Smooth muscle cell (in vitro differentiated cells): Measurements from ENCODE around the gene SYNJ2. TPM values are rescaled to one million over a fixed set of nuclear protein-coding genes. Genes with fewer than 3 reads are reported as not detected.
A peak's percentile ranks its signal among the peaks of the same experiment; 100 is the strongest.

Source experiments
- DNase-seq: peaks from one replicate; lab custom pipeline; 2025; ENCODE audit not compliant: unreplicated experiment; lab: John Stamatoyannopoulos, UW
- H2AFZ ChIP-seq: fragments of 200-600 bp; sonication (generic); 2 replicates; pipeline ENCODE4 v1.6.0; 2016; ENCODE audit warnings: antibody characterized with exemption, low read depth, mild to moderate bottlenecking
- H3F3A ChIP-seq: fragments of 200-600 bp; sonication (generic); 2 replicates; pipeline ENCODE4 v1.6.0; 2017; ENCODE audit warnings: antibody characterized with exemption, low read depth
- H3K27ac ChIP-seq: fragments of 200-600 bp; sonication (generic); 2 replicates; pipeline ENCODE4 v1.5.1; 2016; ENCODE audit warnings: low read depth, mild to moderate bottlenecking
- H3K27me3 ChIP-seq: fragments of 200-600 bp; sonication (generic); 2 replicates; pipeline ENCODE4 v1.6.1; 2016; ENCODE audit warnings: low read depth, mild to moderate bottlenecking
- H3K36me3 ChIP-seq: fragments of 200-600 bp; sonication (generic); 2 replicates; pipeline ENCODE4 v1.5.1; 2016; ENCODE audit warnings: low read depth
- H3K4me1 ChIP-seq: fragments of 200-600 bp; sonication (generic); 2 replicates; pipeline ENCODE4 v1.5.1; 2016; ENCODE audit warnings: low read depth
- H3K4me2 ChIP-seq: fragments of 200-600 bp; sonication (generic); 2 replicates; pipeline ENCODE4 v1.6.0; 2016; ENCODE audit warnings: mild to moderate bottlenecking
- H3K4me3 ChIP-seq: fragments of 200-600 bp; sonication (generic); 2 replicates; pipeline ENCODE4 v1.5.1; 2016; ENCODE audit warnings: mild to moderate bottlenecking
- H3K79me2 ChIP-seq: fragments of 200-600 bp; sonication (generic); 2 replicates; pipeline ENCODE4 v1.6.0; 2016; ENCODE audit warnings: low read depth, mild to moderate bottlenecking
- H3K9ac ChIP-seq: fragments of 200-600 bp; sonication (generic); 2 replicates; pipeline ENCODE4 v1.6.0; 2016; ENCODE audit warnings: low read depth
- H3K9me3 ChIP-seq: fragments of 200-600 bp; sonication (generic); replicated peaks from 2 replicates; pipeline ENCODE4 v1.5.1; 2016; ENCODE audit warnings: low read depth
- H4K20me1 ChIP-seq: fragments of 200-600 bp; sonication (generic); 2 replicates; pipeline ENCODE4 v1.6.0; 2016; ENCODE audit warnings: low read depth
- WGBS: methylation state at CpG from one replicate; pipeline ENCODE4 v1.1.7; 2016; ENCODE audit warnings: low lambda C conversion rate; 5-methylcytosine and 5-hydroxymethylcytosine counted together
- polyA plus RNA-seq: library from polyadenylated mRNA; unstranded; fragments of >200 nt; fragmentation: Nextera tagmentation; extraction: Ambion mirVana; gene quantifications from 2 replicates; pipeline ENCODE4 v1.2.1, GENCODE V29; 2016
- total RNA-seq: library from RNA; depleted of rRNA; stranded (reverse); fragments of >200 nt; gene quantifications from 2 replicates; pipeline ENCODE4 v1.2.3, GENCODE V29; 2014
- TF ChIP-seq, protein P1 (sequence below): fragments of 200-600 bp; sonication (generic); IDR thresholded peaks from 2 replicates; pipeline ENCODE4 v1.5.1; 2017; ENCODE audit warnings: borderline replicate concordance, mild to moderate bottlenecking, antibody characterized with exemption; ENCODE audit not compliant: insufficient read depth, poor library complexity, severe bottlenecking

SYNJ2 gene
- total and polyA plus RNA-seq, 2 experiments from 2014 or later, result 6.0 to 6.1 TPM

DNA sequence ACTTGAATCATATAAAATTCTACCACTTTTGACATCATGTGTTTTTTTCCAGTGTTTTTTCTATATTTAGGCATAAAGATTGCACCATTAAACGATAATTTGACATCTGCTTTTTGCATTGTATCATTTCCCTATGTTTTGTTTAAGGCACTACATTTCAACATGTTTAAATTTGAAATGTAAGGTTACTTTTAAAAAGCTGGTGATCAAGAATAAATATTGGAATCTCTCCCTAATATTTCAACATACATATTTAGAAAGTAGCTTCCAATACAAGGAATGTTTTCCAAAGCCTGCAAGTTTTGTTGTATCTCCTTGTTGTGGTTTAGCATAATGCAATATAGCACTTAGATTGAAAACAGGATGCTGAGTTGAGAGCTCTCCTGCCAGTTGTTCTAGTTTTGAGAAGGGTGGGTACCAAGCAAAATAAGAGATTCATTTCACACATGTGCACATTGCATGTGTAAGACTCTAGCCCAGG is 76.5 kb downstream of the SYNJ2 start:
- no peaks in the 10 kb centered on the region for H4K20me1 ChIP-seq
- H3K27me3 ChIP-seq, result no peaks in the 10 kb centered on the region
- peaks cover 6% of the 10 kb centered on the region for H3F3A ChIP-seq
- H3K79me2 ChIP-seq, result no peaks in the 10 kb centered on the region
- no peak overlapping the region for H2AFZ ChIP-seq
- H3K9ac ChIP-seq, result peak overlapping the region; percentile 44
- no peaks in the 10 kb centered on the region for H3K9me3 ChIP-seq
- no peaks in the 10 kb centered on the region for H3K36me3 ChIP-seq
- TF ChIP-seq, protein P1, sequence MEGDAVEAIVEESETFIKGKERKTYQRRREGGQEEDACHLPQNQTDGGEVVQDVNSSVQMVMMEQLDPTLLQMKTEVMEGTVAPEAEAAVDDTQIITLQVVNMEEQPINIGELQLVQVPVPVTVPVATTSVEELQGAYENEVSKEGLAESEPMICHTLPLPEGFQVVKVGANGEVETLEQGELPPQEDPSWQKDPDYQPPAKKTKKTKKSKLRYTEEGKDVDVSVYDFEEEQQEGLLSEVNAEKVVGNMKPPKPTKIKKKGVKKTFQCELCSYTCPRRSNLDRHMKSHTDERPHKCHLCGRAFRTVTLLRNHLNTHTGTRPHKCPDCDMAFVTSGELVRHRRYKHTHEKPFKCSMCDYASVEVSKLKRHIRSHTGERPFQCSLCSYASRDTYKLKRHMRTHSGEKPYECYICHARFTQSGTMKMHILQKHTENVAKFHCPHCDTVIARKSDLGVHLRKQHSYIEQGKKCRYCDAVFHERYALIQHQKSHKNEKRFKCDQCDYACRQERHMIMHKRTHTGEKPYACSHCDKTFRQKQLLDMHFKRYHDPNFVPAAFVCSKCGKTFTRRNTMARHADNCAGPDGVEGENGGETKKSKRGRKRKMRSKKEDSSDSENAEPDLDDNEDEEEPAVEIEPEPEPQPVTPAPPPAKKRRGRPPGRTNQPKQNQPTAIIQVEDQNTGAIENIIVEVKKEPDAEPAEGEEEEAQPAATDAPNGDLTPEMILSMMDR, result no peak
- no peak overlapping the region for H3K4me3 ChIP-seq
- H3K4me1 ChIP-seq, result no peaks in the 10 kb centered on the region
- H3K4me2 ChIP-seq, result peak overlapping the region; percentile 21
- WGBS, result 35% methylated on average over 1 of the region's 1 CpG
- H3K27ac ChIP-seq, result peak overlapping the region; percentile 76
- DNase-seq, result no peak

DNA sequence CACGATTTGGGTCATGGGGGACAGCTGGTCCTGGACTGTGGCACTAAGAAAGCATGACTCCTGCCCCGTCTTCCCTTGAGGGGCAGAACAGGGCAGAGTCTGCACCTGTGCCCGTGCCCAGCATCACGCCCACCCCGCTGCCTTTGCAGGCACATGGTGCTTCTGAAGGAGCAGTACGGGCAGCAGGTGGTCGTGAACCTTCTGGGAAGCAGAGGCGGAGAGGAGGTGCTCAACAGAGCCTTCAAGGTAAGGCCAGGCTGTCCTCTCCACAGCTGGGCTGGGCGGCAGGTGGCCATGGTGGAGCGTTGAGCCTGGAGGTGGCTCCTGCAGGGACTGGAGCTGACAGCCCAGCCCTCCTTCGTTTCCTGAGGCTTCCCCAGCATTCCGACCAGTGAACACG is 77.4 kb downstream of the SYNJ2 start:
- H3K9ac ChIP-seq, result no peak overlapping the region
- no peaks in the 10 kb centered on the region for H3K9me3 ChIP-seq
- DNase-seq, result no peak
- H3K4me2 ChIP-seq, result no peak overlapping the region
- H3F3A ChIP-seq, result peaks cover 6% of the 10 kb centered on the region
- WGBS, result 96% methylated on average over 13 of the region's 13 CpGs
- H3K79me2 ChIP-seq, result no peaks in the 10 kb centered on the region
- H3K36me3 ChIP-seq, result no peaks in the 10 kb centered on the region
- TF ChIP-seq, protein P1, result no peak
- H3K27ac ChIP-seq, result no peak overlapping the region
- H3K4me1 ChIP-seq, result no peaks in the 10 kb centered on the region
- no peaks in the 10 kb centered on the region for H4K20me1 ChIP-seq
- H3K27me3 ChIP-seq, result no peaks in the 10 kb centered on the region
- no peak overlapping the region for H2AFZ ChIP-seq
- no peak overlapping the region for H3K4me3 ChIP-seq

DNA sequence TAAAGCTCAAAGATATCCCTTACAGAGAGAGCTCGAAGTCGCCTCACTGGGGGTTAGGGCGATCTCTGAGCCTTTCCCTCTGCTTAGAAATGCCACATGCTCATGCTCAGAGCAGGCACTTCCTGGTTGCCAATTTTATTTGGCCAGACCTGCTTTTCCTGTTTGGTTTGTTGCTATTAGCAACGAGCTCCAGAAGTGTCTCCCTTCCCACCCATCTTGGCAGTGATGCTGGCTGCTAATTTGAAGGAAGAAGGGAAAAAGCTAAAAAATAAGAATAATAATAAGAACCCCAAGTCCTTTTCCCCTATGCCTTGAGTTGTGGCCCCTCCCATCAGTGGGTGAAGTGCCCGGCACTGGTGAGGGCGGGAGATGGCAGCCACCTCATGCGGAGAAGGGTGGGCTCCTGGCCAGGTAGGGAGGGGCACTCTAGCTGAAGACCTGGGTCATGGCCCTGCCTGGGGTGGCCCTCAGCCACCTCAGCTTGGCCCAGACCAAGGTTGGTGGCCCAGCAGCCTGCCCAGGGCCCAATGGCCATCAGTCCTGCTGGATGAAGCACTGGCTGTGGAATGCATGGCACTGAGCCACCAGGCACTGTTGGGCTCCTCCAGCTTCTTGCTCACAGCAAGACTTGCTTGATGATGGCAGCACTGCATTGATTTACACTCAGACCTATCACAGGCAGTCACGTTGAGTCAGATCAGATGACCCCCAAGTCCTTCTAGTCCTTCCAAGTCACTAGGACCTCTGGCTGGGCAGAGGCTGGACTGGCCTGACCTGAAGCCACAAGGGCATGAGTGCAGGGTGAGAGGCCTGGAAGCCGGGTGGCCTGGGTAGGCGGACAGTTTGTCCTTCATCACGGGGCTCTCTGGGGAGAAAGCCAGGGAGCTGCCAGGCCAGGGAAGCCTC is 79.0 kb downstream of the SYNJ2 start:
- DNase-seq, result no peak
- Histone ChIP-seq H3K79me2 (no peaks in the 10 kb centered on the region), H3K9ac (peak overlapping the region; percentile 44), H4K20me1 (no peaks in the 10 kb centered on the region), H3K9me3 (no peaks in the 10 kb centered on the region), H2AFZ (no peak overlapping the region), H3K36me3 (no peaks in the 10 kb centered on the region), H3K27ac (peak overlapping the region; percentile 53), H3F3A (peaks cover 6% of the 10 kb centered on the region), H3K4me2 (no peak overlapping the region), H3K4me3 (no peak overlapping the region), H3K4me1 (no peaks in the 10 kb centered on the region), H3K27me3 (no peaks in the 10 kb centered on the region)
- TF ChIP-seq, protein P1, result no peak
- WGBS, result 82% methylated on average over 11 of the region's 11 CpGs

DNA sequence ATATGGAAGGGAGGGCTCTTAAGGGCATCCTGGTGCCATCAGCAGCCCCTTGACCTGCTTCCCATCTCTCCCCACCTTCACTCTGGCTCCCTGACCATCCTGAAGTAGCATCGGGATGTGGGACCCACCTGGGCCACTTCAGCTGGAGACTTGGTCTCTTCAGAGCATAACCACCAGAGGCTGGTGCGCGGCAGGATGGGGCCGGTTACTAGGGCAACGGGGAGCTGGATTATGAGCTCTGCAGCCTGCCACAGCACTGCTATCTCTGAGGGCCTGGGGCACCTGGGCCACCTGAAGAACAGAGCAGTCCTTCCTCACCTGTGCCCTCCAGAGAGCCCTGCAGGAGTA is 79.7 kb downstream of the SYNJ2 start:
- Histone ChIP-seq H3K4me2 (no peak overlapping the region), H3K79me2 (no peaks in the 10 kb centered on the region), H3K9ac (no peak overlapping the region), H3K4me1 (no peaks in the 10 kb centered on the region), H4K20me1 (no peaks in the 10 kb centered on the region), H3K27ac (no peak overlapping the region), H3K36me3 (no peaks in the 10 kb centered on the region), H2AFZ (no peak overlapping the region), H3F3A (peaks cover 6% of the 10 kb centered on the region), H3K4me3 (no peak overlapping the region), H3K9me3 (no peaks in the 10 kb centered on the region), H3K27me3 (no peaks in the 10 kb centered on the region)
- DNase-seq, result no peak
- 95% methylated on average over 5 of the region's 5 CpGs for WGBS
- TF ChIP-seq, protein P1, result no peak
